Erythroblast (primary cell): ENCODE data around the gene DHRSX.

ENCODE experiments used
- GATA1 ChIP-seq: IDR thresholded peaks from 2 replicates; pipeline ENCODE4 v1.6.1; 2011; ENCODE audit warnings: low read depth, mild to moderate bottlenecking, control low read depth, low read length, moderate library complexity
- POLR2A ChIP-seq: IDR thresholded peaks from 2 replicates; pipeline ENCODE4 v1.6.1; 2011; ENCODE audit warnings: mild to moderate bottlenecking, low read length

GRCh38 chrX:2315434-2315833 lies 185.3 kb downstream of the DHRSX start:
- no peak for TF ChIP-seq POLR2A
- no peak for TF ChIP-seq GATA1
